ENCODE data around the gene KAT2B.
A peak's percentile ranks its signal among the peaks of the same experiment; 100 is the strongest.
"Not testable (repeated sequence)": the region's sequence is repeated elsewhere in the genome, so short reads cannot be mapped to it uniquely, and the experiment has no call there.

Gene KAT2B

DNA sequence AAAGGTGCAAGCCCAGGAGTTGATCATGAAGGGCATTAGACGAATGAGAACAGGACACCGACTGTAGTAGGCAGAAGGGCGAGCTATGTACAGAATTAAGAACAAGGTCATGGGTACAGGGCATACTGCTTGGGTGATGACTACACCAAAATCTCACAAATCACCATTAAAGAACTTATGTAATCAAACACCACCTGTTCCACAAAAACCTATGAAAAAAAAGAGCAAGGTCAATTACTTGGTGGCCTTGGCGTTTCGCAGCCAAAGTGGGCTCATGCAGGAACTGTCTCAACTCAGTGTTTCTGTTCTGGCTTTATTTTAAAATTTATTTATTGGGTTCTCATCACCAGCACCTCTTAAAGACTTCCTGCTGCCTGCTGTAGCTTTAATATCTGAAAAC is 2.1 kb downstream of the KAT2B start:
- DNase-seq = no peak

DNA sequence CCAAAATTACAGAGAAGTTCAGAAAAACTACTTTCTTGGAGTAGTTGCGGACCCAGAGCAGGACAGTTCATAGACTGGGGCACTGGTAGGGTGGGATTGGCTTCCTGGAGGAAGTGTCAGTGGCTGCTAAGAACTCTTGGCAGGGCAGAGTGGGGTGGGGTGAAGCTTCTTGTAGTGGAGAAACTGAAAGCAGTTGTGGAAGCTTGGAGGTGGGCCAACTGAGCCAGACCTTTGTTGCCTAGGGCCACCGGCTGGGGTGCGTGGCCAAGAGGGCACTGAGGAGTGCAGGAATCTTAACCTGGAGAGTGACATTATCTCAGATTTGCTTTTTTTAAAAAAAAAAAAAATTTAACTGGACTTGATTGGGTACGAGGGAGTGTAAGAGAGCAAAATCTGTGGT is 3.1 kb downstream of the KAT2B start:
- no peak for DNase-seq

DNA sequence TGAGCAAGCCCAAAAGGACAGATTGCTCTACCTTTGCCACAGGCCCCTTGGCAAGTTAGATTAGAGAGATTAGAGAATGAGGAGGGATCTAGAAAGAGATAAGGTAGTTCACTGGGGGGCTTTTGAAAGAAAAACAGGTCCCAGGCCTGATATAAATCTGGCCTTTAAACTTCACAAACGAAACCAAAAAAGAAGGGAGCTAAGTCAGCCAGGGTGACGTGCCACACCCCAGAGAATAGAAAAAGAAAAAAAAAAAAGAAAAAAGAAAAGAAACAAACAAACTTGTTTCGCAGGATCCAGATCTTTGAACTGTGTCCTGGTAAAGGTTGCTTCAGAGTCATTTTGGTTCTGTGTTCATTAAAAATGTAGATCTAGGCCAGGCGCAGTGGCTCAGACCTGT is 3.6 kb downstream of the KAT2B start:
- DNase-seq = no peak

DNA sequence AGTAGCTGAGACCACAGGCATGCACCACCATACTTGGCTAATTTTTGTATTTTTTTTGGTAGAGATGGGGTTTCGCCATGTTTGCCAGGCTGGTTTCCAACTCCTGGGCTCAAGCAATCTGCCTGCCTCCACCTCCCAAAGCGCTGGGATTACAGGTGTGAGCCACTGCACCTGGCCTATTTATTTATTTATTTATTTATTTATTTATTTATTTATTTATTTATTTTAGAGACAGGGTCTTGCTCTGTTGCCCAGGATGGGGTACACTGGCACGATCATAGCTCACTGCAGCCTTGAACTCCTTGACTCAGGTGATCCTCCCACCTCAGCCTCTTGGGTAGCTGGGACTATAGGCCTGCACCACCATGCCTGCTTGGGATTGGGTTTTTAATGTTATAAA is 4.9 kb downstream of the KAT2B start:
- DNase-seq = not testable (repeated sequence)

DNA sequence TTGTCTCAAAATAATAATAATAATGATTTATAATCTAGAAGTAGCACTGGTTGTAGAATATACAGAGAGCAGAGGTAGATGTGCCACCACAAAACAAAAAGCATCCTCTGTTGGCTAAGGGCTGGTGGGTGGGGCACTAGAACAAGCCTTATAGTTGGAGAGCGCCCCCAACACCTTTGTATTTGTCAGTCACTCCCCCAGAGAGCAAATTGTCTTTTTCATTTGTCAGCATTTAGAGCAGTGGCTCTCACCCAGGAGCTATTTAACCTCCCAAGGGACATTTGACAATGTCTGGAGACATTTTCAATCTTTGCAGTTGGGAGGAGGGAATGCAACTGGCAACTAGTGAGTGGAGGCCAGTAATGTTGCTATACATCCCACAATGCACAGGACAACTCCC is 6.3 kb downstream of the KAT2B start:
- no peak for DNase-seq

DNA sequence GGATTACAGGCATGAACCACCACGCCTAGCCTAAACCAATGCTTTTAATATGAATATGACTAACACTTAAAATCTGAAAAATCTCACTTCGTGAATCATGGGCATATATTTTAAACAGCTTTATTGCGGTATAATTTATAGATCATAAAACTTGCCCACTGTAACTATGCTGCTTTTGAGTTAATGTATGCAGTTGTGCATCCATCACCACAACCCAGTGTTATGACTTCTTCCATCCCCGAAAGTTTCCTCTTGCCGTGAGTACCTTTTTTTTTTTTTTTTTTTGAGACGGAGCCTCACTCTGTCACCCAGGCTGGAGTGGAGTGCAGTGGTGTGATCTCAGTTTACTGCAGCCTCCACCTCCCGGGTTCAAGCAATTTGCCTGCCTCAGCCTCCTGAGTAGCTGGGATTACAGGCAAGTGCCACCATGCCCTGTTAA is 7.1 kb downstream of the KAT2B start:
- no peak for DNase-seq

DNA sequence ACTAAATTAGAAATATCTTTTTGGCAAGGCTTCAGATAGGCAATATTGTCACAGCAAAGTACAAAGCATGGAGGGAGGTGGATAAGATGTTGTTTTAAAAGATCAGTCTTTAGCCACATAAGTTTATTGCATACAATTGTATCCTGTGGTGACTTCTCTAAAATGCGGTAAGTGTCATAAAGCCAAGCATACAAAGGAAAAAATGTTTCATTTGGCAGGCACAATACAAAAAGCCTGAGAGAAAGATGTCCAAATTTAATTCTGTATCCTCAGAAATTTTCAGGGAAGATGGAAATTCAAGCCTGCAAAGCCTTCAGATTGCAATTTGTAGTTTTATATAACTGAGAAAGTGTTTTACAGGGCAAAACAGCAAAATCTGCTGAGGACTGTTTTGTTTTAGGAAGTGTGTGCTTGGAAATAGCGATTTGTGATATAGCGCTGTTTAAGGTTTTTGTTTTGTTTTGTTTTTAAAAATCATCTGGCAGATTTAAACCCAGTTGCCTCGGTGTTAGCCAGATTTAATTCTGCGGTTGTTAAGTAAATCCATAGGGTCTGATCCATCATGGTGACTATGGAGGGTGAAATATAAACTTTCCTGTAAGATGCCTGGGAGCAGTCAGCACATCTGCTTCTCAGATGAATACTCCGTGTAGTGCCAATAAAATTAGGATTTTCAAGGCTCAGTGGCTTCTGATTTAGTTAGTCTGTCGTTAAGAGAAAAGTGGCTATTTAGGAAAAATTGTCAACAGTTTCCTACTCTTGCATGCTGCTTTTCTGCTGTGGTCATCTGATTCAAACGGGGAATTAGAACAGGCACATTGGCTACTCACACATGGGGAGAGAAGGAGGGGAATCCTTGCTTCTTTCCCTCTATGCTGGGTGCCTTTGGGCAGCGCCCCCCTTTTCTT is 8.0 kb downstream of the KAT2B start:
- peak; percentile 34 for DNase-seq

DNA sequence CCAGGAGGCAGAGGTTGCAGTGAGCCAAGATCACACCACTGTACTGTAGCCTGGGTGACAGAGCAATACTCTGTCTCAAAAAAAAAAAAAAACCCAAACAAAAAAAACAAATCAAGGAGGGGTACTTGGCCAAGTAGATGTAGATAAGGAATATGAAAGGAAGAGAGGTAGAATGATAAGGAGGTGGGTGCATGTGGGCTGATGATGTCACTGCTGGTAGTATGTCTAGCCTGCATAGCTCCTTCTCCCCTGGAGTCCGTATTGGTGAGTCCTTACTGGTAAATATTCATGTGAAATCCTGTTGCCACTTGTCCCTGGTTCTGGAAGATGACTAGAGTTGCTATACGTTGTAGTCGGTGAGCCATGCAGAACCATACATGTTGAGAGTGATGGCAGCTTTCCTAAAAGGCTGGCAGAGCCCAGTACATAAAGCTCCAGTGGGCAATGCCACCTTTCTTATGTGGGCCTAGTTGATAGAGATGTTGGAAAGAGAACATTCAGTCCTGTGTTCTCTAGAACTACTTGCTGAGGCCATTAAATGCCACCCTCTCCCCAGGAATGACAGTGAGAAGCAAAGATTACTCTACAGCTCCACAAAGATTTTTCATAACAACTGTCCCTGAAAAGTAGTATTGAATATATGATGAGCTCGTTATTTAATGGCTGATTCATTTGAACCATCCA is 11.0 kb downstream of the KAT2B start:
- DNase-seq = no peak

DNA sequence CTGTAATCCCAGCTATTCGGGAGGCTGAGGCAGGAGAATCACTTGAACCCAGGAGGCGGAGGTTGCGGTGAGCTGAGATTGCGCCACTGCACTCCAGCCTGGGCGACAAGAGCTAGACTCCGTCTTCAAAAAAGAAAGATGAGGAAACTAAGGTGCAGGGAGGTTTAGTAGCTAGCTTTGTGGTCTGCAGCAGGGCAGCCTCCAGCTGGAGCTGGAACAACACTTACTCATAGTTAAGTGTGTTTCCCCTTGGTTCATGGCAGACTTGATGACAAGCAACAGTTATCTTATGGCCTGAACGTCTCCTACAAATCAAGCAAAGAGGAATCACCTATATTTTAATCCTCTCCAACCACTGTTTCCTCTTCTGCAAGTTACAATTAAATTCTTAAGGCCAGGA is 12.6 kb downstream of the KAT2B start:
- no peak for DNase-seq

DNA sequence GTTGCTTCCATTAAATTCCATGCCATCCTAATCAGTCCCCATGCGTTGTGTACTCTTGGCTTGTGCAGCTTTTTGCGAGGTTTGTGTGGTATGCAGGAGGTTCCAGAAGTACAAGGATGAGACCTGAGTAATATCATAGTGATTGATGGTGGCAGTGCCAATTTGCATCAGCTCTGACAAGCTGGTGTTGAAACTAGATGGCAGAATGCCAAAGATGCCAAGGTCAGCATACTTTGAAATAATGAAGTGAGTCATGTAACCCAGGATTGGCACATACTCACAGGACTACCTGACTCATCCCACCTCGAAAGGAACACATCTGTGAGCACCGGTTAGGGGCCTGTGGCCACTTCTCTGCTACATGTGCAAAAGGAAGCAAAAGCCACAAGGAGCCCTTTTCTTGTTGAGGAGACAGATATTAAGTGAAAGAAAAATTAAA is 14.3 kb downstream of the KAT2B start:
- peak; percentile 77 for DNase-seq

DNA sequence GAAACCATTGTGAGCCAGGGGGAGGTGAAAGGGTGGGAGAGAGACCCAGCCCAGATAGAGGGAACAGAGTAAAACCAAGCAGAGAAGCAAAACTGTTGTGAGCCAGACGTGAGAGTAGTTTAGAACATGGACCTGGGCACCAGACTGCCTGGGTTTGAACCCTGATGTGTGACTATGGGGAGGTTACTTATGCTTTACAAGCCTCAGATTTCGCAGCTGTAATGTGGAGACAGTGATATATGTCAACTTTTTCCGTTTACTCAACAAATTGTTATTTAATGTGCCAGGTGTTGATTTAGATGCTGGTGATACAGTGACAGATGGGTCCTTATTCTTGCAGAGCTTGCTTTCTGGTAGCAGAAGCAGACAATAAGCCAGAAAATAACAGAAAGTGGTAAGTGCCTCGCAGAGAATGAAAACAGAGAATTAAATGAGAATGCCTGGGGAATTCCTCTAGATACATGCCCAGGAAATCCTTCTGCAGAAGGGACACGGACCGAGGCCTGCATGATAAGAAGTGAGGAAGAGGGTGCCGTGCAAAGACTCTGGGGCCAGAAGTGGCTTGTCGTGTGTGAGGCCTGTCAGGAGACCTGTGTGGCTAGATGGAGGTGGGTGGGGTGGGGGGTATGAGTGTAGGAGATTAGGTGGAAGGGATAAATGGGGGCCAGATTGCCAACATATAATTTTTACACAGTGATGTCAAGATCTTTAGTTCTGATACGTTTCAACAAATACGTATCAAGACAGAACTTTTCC is 15.0 kb downstream of the KAT2B start:
- DNase-seq = no peak

DNA sequence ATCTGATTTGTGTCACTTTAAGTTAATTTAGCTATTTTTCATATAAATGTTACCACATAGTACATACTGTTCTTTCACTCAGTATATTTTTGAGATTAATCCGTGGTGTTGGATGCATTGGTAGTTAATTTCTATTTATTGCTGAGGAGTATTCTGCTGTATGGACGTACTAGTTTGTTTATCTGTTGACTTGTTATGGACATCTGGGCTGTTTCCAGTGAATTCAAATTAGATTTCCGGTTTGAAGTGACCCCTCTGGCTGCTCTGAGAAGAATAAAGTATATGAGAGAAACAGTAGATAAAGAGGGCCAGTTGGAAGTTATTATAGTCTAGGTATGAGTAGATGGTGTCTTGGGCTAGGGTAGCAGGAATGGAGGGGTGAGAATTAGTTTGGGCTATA is 15.6 kb downstream of the KAT2B start:
- no peak for DNase-seq

DNA sequence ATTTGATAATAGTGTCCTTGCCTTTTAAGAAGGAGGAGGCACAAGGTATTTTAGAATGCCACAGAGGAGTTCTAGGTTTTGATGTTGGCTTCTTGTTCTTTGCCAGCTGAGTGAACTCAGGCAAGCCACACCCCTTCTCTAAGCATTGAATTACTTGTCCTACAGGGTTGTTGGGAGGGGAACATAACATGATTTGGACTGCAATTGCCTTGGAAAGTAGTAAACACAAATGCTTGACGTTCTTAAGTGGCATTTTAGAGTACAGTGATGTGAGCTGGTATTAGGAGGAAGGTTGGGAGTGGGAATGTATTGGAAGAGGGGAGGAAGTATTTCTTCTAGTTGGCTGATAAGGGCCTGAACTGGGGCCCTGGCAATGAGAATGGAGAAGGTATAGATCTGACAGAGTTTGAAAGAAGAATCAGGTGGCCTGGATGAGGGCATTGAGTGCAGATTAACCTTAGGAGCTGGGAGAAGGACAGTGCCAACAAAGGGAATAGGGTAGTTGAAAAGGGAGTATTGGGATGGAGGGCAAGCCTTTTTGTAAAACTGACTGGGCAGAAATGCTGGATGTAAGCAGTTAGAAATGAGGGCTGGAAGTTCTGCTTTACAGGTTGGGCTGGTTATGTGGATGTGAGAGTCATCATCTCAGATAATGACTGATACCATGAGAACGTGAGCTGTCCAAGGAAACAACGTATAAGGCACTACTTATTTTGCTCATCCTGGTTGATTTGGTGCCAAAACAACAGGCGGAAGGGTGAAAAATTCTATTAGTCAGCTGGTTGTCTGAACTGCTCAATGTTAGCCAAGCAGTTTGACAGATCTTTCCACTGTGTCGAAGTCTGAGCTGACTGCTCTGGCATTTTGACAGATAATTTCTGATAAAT is 16.7 kb downstream of the KAT2B start:
- peak; percentile 71 for DNase-seq

DNA sequence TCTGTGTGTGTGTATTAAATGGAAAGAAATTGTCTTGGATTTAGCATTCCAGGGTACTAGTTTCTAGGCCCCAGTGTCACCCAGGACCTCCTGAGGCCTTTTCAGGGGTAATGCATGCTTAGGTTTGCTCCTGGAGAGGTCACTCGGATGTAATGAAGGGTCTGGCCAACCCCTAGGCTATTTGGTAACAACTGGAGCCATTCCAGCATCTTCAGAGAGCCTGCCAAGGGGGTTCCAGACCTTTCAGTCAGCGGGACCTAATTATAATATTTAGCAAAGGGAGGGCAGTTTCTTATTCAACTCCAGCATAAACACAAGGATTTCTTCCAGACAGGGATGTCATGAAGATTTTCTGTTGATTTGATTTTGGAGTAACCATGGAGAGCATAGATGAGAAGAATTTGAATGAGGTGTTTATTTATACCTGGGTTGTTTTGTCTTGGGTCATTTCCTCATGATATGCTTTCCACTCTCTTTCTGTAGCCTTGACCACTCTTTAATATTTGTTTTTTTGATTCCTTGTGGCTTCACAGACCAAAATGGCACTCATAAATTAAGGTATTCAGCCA is 17.4 kb downstream of the KAT2B start:
- no peak for DNase-seq

DNA sequence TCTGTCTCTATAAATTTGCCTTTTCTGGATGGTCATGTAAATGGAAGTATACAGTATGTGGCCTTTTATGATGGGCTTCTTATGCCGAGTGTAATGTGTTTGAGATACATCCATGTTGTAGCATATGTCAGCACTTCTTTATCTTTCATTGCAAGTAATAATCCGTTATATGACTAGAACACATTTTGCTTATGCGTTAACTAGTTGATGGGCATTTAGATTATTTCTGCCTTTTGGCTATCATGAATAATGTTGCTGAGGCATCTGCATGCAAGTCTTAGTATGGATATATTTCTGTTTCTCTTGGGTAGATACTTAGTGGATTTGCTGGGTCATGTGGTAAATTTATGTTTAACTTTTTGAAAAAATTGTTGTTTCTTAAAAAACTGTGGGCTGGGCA is 19.7 kb downstream of the KAT2B start:
- DNase-seq = no peak

DNA sequence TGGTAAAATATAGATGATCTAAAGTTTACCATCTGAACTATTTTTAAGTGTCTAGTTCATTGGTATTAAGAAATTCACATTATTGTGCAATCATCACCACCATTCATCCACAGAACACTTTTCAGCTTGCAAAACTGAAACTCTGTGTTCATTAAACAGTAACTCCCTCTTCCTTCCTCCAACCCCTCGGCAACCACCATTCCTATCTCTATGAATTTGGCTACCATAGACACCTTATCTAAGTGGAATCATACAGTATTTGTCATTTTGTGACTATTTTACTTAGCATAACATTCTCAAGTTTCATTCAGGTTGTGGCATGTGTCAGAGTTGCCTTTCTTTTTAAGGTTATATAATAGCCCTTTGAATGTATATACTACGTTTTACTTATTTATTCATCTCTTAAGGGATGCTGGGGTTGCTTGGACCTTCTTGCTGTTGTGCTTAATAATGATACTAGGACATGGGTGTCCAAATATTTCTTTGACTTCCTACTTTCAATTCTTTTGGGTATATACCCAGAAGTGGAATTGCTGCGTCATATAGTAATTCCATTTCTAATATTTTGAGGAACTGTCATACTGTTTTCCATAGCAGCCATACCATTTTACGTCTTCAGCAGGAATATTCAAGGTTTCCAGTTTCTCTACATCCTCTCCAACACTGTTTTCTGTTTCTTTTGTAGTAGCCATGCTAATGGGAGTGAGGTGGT is 20.9 kb downstream of the KAT2B start:
- DNase-seq = no peak

DNA sequence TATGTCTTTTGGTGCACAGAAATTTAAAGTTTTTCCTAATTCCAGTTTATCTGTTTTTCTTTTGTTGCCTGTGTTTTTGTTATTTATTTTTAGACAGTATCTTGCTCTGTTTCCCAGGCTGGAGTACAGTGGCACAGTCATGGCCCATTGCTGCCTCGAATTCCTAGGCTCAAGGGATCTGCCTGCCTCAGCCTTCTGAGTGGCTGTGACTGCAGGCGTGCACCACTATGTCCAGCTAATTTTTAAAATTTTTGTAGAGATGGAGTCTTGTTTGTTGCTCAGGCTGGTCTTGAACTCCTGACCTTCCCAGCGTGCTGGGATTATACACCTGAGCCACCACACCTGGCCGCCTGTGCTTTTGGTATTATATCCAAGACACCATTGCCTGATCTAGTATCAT is 22.8 kb downstream of the KAT2B start:
- no peak for DNase-seq

DNA sequence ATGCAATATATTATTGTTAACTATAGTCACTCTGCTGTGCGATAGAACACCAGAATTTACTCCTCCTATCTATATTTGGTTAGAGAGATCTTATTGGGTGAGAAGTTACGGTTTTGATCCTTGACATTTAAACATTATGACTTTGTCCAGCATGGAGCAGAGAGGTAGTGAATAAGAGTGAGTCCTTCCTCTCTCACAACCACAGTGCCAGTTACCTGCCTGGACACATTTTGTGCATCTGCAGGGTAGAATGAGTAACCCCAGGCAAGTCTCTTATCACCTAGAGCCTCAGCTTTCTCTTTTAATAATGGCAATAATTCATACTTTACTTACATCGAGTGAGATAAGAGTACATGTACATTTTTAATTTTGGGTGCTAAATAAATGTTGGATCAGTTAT is 24.1 kb downstream of the KAT2B start:
- no peak for DNase-seq

DNA sequence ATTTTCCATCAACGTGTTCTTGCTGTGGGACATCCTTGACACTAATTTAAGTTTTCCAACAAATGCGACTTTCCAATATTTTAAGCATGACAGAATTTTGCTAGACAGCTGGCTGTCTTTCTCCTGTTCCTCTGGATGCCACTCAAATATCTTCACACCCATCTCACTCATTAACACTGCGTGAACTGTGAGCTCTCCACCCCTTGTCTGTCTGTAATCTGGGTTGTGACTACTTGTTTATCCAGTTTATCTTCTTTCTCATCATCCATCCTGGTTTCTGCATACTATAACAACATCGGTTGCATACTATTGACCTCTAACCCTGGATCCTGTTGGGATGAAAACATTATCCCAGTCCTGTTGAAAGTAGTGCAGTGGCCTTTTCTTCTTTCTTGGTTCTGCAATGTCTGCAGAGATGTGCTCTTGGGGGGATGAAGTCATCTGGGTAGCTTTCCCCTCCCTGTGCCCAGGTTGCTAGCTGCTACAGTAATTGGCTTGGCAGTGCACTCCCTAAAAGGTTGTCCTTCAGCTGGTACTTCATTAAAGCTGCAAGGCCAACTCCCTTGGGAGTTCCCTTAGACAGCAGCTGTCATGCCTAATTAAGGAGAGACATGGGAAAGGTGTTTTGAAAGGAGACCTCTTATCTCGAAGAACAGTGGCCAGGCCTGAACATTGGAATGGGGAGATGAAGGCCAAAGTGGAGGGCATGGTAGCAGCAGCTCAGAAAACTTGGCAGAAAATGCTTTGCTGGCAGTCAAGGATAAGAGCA is 24.7 kb downstream of the KAT2B start:
- DNase-seq = no peak

DNA sequence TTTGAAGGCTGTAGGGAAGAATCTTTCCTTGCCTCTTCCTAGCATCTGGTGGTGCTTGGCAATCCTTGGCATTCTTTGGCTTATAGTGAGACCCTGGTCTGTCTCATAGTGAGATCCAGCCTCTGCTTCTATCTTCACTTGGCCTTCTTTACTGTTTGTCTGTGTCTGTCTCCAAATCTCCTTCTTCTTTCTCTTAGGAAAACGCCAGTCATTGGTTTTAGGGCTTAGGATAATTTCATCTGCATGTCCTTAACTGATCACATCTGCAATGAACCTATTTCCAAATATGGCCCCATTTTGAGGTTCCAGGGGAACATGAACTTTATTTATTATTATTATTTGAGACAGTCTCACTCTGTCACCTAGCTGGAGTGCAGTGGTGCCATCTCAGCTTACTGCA is 25.8 kb downstream of the KAT2B start:
- DNase-seq = no peak

All from fibroblast of upper back skin (primary cell).